HG03066 (cell line): ENCODE results near the gene RNF40.

Source experiments
- ATAC-seq: cut with Tn5 transposase; IDR thresholded peaks from one replicate; pipeline ENCODE4 v1.9.1; 2021; ENCODE audit warnings: low read depth; ENCODE audit not compliant: unreplicated experiment

Gene RNF40

DNA sequence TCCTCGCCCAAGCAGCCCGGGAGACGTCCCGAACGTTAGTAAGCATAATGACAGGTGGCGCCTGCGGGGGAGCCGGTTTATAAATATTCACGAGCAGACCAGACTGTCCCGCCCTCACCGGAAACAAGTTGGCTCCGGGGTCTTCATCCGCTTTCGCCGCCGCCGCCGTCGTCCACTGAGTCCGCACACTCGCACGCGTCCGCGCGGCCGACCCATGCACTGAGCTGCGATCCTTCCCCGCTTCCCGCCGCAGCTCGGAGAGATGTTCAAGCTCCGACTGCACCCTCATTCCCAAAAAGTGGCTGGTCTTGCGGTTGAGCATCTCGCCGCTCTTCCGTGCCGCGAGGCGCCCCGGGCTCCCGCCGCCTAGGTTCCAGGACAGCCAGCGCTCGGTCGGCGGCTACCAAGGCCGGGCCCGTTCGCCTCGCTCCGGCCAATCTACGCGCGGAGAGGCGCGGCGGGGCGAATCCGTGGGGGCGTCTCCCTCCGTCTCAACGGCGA lies 645 bp upstream of the RNF40 start:
- peak; percentile 23 for ATAC-seq

DNA sequence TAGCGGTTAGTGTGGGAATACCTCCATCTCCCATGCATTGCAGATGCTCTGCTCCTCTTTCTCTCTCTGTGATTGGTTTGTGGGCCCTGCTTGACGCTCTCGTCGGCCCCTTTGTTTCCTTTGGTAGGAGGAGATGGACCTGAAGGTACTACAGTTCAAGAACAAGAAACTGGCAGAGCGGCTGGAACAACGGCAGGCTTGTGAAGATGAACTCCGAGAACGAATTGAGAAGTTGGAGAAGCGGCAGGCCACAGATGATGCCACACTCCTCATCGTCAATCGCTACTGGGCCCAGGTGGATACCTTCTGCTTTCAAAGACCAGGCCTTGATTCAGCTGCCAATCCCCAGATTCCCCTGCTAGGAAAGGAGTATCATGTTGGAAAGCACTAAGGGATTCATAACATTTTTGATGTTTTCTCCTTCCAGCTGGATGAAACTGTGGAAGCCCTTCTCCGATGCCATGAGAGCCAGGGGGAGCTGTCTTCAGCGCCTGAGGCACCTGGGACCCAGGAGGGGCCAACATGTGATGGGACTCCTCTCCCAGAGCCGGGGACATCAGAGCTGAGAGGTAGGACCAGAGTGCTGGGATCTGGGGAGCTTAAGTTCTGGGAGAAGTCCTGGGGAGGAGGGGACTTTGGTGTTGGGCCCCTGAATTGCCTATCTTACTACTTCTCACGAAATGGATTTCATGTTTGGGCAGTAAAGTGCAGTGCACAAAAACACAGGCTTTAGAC lies 1.0 kb downstream of the RNF40 start:
- no peak for ATAC-seq

DNA sequence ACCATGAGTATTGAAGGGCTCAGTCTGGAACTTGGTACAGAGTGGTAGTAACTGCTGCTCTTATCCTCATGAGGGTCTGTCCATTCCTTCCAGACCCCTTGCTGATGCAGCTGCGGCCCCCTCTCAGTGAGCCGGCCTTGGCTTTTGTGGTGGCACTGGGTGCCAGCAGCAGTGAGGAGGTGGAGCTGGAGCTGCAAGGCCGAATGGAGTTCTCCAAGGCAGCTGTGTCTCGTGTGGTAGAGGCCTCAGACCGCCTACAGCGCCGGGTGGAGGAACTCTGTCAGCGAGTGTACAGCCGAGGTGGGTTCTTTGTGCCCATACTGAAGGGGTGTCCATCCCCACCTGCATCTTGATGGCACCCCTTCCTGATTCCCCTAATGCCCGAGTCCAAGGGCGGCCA lies 2.0 kb downstream of the RNF40 start:
- ATAC-seq = no peak

DNA sequence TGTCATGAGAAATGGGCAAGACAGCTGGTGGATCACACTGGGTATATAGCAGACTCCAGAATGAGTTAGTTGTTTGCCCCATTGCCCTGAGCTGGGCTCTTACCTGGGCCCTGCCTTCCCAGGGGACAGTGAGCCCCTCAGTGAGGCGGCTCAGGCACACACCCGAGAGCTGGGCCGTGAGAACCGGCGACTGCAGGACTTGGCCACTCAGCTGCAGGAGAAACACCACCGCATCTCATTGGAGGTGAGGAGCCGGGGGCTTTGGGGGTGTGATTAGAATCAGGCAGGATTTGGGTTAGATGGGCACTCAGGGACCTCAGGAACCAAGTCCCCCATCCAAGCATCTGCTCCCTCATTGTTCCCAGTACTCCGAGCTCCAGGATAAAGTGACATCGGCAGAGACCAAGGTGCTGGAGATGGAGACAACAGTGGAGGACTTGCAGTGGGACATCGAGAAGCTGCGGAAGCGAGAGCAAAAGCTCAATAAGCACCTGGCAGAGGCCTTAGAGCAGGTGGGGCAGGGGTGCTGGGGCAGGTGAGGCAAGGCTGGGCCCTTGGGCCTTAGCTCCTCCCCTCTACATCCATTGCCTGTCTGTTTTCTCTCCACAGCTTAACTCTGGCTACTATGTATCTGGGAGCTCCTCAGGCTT lies 2.8 kb downstream of the RNF40 start:
- ATAC-seq = no peak

DNA sequence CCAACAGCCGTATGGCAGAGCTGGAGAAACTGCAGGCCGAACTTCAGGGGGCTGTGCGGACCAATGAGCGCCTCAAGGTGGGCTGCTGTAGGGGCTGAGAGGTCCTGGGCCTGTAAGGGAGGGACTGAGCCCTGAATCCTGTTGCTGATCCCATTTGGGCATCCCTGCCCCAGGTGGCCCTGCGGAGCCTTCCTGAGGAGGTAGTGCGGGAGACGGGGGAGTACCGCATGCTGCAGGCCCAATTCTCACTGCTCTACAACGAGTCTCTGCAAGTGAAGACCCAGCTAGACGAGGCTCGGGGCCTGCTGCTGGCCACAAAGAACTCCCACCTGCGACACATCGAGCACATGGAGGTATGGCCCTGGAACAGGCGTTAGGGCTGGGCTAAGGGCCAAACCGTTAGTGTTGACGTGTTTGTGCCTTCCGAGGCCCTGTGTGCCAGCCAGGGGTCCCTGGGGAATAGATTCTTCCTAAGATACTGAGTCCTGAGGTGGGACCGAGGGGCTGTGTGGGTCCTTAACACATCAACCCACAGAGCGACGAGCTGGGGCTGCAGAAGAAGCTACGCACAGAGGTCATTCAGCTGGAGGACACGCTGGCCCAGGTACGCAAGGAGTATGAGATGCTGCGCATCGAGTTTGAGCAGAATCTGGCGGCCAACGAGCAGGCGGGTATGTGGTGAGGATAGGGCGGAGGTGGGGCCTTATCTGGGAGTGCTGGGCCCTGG lies 4.2 kb downstream of the RNF40 start:
- ATAC-seq = no peak

DNA sequence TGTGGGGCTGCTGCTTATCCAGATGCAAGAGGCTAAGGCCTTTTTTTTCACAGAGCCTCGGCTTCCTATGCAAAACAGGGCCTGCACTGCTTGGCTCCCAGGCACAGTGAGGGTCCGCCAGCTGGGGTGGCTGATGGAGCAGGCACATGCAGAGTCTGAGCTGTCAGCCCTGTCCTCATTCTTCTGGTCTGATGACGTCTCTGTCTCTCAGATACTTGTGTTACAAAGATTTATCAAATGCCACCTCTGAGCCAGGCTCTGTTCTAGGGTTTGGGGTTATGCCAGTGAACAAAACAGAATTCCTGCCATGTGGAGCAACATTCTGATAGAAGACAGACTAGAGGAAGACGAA lies 4.8 kb downstream of the RNF40 start:
- no peak for ATAC-seq

DNA sequence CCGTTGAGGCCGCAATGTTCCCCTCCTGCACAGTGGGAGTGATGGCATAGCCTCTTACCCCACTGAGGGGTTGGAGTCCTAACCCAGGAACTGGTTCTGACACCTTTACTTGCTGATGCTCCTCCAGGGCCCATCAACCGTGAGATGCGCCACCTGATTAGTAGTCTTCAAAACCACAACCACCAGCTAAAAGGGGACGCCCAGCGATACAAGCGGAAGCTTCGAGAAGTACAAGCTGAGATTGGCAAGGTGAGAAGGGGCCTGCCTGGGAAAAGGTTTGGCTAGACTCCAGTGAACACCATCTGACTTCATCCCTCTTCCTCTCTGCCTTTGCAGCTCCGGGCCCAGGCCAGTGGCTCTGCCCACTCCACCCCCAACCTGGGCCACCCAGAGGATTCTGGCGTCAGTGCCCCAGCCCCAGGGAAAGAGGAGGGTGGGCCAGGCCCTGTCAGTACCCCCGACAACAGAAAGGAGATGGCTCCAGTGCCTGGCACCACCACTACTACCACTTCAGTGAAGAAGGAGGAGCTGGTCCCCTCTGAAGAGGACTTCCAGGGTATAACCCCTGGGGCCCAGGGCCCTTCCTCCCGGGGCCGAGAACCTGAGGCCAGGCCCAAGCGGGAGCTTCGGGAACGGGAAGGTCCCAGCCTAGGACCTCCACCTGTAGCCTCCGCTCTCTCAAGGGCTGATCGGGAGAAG lies 5.8 kb downstream of the RNF40 start:
- ATAC-seq = no peak

DNA sequence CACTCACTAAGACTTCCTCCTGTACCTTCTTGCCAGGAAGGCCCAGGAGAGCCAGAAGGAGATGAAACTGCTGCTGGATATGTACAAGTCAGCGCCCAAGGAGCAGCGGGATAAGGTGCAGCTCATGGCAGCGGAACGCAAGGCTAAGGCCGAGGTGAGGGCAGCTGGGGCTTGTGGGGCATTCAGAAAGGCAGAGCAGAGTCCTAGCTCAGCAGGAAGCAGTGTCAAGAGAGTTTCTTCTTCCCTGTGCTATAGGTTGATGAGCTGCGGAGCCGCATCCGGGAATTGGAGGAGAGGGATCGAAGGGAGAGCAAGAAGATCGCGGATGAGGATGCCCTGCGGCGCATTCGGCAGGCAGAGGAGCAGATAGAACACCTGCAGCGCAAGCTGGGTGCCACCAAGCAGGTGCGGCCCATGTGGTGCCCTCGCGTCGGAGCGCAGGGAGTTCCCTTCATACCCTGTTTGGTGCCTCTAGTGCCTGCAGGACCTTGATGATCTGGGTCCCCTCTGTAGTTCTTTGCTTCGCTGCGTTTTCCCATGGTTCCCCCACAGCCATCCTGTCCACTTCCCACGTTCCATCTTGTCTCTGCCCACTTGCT lies 6.6 kb downstream of the RNF40 start:
- no peak for ATAC-seq

DNA sequence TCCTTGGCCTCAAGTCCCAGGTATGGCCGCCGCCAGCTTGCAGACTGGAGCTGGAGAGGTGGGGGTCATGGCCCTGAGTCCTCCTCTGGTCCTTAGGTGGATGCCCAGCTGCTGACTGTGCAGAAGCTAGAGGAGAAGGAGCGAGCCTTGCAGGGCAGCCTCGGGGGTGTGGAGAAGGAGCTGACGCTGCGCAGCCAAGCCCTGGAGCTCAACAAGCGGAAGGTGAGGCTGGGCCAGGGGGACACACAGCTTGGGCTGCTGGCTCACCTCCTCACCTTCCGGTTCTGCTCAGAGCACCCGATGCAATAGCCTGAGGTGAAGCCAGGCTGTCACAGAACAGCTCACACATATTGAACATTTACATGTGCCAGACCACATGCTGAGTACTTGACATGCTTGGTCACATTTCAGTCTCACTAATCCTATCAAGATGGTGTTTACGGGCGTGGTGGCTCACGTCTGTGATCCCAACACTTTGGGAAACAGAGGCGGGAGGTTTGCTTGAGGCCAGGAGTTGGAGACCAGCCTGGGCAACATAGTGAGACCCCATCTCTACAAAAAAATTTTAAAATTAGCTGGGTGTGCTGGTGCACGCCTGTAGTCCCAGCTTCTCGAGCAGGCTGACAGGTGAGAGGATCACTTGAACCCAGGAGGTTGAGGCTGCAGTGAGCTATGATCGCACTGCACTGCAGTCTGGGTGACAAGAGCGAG lies 7.4 kb downstream of the RNF40 start:
- no peak for ATAC-seq

DNA sequence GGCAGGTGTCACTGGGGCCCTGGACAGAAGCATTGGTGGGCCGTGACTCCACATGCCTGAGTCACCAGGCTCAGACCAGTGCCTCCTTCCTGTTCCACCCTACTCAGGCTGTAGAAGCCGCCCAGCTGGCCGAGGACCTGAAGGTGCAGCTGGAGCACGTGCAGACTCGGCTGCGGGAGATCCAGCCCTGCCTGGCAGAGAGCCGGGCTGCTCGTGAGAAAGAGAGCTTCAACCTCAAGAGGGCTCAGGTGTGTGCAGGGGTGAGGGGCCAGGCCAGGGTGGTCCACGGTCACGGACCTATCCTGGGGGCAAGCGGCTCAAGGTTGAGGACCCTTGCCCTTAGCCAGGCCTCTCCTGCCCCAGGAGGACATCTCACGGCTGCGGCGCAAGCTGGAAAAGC lies 9.6 kb downstream of the RNF40 start:
- ATAC-seq = no peak

DNA sequence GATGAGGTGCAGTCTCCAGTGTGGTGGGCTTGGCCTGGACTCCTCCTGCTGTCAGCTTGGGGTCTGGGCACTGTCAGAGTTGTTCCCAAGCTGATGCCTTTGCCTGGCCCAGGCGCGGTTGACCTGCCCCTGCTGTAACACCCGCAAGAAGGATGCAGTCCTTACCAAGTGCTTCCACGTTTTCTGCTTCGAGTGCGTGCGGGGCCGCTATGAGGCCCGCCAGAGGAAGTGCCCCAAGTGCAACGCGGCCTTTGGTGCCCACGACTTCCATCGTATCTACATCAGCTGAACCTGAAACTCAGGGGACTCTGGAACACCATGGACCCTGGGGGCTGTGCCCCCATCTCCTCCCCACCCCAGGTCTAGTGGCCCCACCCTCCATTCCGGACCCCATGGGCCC lies 11.7 kb downstream of the RNF40 start:
- ATAC-seq = no peak

DNA sequence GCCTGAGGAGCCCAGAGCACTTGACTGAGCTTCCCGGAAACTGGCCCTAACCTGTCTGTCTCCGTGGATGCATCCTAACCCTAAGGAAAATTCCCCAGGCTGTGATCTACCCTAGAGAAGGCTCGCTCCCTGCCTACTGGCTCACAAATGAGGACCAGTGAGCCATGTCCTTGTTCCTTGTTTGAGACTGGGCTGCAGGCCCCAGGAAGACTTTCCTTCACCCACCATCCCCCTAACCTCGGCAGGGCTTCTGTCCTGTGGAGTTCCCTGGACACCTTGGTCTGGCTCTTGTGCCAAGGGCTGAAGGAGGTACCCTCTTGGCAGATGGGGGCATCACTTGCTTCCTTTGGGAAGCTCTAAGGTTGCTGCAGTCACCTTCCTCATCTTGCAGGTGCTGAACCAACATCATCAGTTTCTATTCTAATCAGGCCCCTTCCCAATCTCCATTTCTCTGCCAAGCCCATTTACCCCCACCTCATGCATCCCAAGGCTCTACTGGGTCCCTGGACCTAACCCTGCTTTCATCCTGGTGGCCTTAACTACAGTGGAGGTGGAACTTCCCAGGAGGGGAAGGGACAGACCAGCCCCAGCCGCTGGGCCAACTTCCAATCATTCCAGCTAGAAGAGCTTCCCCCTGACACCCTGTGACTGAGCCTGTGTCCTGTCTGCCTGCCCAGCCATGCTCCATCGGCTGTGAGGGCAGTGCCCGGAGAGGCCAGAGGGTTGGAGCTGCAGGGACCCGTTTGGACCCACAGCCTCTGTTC lies 12.4 kb downstream of the RNF40 start:
- ATAC-seq = no peak

DNA sequence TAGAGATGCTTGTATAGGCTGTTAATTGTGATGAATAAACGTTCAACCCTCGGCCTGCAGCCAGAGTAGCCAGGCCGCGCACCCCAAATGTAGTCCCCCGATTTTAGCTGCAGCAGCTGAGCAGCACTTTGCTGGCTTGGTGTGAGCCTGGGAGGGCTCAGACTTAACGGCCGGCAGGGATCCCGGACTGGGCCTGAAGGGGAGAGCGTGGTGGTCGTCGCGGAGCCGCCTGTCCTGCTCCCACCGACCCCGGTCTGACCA lies 12.9 kb downstream of the RNF40 start:
- ATAC-seq = no peak

DNA sequence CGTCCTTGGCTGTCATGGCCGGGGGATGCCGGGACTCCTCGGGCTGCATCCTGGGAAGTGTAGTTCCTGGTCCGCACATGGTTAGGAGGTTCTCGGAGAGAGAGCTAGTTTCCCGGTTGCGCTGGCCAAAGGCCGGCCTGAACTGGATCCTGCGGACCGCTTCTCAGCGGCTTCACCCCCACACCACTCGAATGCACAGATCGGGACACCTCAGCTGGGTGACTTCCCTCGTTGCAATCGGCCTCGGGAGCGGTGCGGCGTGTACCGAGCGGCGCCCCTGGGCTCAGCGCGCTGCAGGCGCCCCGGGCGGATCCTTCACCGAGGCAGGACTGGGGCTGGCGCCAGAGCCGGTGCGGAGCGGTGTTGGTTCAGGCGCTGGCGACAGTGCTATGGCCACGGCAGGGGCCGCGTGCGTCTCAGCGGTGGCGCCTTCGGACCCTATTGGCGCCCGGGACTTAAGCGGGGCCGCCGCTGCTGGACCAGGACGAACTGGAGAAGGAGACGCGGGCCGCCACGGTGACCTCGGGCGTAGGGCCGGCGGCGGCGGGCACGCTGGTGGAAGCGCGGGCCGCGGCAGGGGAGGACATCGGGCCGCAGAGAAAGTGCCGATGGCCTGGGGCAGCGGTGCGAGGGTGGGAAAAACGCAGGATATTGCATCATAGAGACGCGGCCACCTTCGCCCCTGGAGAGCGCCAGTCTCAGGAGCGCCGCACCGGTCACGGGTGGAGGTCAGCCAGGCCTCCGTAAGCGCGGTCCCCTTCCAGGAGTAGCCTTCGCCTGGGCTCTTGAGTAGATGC lies 13.5 kb downstream of the RNF40 start:
- ATAC-seq = peak; percentile 57

DNA sequence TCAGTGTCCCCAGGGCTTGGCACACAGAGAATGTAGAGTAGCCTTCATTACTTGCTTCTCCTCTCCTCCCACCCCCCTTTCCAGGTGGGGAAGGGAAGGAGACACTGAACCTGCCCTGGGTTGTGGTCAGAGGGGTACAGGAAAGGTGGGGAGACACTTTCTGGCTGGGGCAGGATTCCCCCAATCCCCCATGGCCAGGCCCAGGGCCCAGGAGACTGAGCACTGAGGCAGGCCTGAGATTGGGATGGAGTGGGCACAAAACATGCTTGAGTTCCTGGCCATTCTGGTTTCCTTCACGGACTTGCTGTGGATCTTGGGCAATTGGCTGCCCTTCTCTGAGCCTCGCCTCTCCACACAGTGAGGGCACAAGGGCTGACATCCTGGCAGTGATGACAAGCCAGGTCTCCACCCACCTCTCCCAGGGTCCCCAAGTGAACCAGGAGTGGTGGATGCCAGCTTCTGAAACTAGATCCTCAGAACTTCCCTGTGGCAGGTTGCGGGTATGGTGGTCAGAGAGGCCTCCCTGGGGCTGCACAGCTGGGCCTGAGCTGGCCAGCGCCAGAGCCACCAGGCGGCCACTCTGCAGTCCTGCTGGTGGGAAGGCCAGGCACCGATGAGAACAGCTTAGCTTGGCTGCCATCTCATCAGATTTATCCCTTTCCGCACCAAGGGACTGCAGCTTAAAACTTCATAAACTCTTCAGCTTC lies 15.6 kb downstream of the RNF40 start:
- no peak for ATAC-seq

DNA sequence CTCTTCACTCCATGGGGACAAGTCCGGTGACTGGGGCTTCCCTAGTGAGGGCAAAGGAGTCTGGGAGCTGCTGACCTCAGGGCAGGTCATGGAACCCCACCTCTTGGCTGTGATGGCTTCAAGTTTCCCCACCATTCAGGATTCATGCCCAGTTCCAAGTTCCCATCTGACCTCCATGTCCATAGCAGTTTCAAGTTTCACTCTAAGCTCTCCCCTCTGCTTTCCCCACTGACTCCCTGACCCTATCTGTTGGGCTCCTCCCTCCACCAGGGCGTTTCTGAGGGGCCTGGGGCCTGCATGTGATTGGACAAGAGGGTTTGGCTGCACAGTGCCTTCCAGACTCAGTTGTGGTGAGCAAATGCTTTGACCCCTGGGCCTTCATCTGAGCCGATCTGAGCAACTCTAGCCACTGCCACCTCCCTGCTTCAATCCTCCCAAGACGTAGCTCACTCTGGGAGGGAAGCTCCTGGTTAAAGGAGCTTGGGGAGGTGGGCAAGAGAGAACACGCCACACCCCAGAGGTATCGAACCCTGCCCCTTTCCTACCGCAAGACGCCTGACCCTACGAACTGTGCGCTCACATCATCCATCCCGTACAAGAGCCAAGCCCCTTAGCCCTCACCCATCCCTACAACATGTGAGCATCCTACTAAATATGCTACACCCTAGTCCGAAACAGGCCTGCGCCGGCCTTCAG lies 16.6 kb downstream of the RNF40 start:
- no peak for ATAC-seq

DNA sequence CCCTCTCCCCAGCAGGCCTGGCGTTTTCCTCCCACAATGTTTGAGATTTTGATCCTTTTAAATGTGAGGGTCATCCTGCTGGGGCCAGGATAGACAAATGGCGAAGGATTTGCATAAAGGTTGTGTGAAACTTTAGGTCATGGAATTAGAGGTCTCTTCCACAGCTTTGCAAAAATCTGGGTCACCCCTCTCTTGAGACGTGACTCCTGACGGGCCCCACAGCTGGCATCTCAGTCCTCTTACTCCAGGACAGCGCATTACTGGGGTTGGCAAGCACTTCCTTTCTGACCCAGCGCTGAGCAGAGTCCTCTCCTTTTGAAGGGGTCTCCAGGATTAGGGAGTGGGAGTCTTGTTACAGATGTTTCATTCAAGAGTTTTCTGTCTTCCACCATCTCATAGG lies 17.5 kb downstream of the RNF40 start:
- no peak for ATAC-seq

DNA sequence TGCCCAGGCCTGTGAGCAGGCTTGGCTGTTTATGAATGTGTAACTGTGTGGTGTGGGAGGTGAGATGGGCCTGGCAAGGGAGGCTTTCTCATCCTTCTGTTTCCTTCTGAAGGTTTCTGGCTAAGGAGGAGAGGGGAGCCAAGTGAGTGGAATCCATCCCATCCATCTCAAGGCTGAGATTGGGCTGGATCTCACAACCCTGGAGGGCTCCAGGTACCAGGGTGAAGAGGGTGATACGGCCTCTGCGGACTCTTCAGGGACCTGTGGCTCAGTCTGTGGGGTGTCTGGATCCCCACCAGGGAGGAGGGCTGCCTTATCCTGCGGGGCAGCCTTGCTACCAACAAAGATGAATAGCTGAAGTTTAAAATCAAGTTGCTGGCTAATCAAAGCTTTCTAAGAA lies 17.9 kb downstream of the RNF40 start:
- ATAC-seq = no peak
